Activated CD8-positive, alpha-beta T cell treated with anti-CD3 and anti-CD28 coated beads for 36 hours (primary cell): Measurements from ENCODE around the gene PACRG. TPM values are rescaled to one million over a fixed set of nuclear protein-coding genes. Genes with fewer than 3 reads are reported as not detected.

ENCODE experiments used
- ATAC-seq: fragments of 200-7000 bp; cut with Tn5 transposase; one replicate; pipeline ENCODE4 v1.10.0; 2021; ENCODE audit warnings: mild to moderate bottlenecking, moderate library complexity
- CTCF ChIA-PET: fragments of 350-600 bp; sonication (Branson Sonifier 250); formaldehyde crosslinking; loops from one replicate; lab custom pipeline; 2021; ENCODE audit warnings: antibody characterized with exemption; lab: Charles Lee
- POLR2A ChIA-PET: fragments of 350-600 bp; sonication (Branson Sonifier 250); formaldehyde crosslinking; loops from one replicate; lab custom pipeline; 2021; ENCODE audit warnings: antibody characterized with exemption; lab: Charles Lee
- DNase-seq: peaks from one replicate; pipeline ENCODE4 v3.0.0-alpha.2; 2020
- H3K27ac Mint-ChIP-seq: one replicate; pipeline ENCODE4 v1.8.0; 2021; ENCODE audit warnings: mild to moderate bottlenecking, mixed read lengths
- H3K27me3 Mint-ChIP-seq: one replicate; pipeline ENCODE4 v1.8.0; 2021; ENCODE audit warnings: mixed read lengths
- H3K36me3 Mint-ChIP-seq: one replicate; pipeline ENCODE4 v1.8.0; 2021; ENCODE audit warnings: low read depth, mixed read lengths
- H3K4me1 Mint-ChIP-seq: one replicate; pipeline ENCODE4 v1.8.0; 2021; ENCODE audit warnings: low read depth, mixed read lengths
- H3K4me3 Mint-ChIP-seq: one replicate; pipeline ENCODE4 v1.8.0; 2021; ENCODE audit warnings: mild to moderate bottlenecking, moderate library complexity, mixed read lengths
- H3K9me3 Mint-ChIP-seq: one replicate; pipeline ENCODE4 v1.8.0; 2021; ENCODE audit warnings: mixed read lengths
- CTCF ChIP-seq: fragments of 200-600 bp; IDR thresholded peaks from one replicate; pipeline ENCODE4 v1.8.0; 2022; ENCODE audit warnings: antibody characterized with exemption, mild to moderate bottlenecking
- intact Hi-C: fragments of 100-400 bp; cut with micrococcal nuclease; formaldehyde crosslinking; loops from one replicate; pipeline ENCODE4 v1.10.0; 2022
- total RNA-seq, 2 experiments: library from RNA; stranded (reverse); gene quantifications; one replicate each; pipeline ENCODE4 v1.2.3, GENCODE V29; 2021

Gene PACRG
- total RNA-seq, 2 experiments from 2014 or later, result not detected

- DNase-seq (no peak), ATAC-seq (no peak)
- no peak for TF ChIP-seq CTCF
- Mint-ChIP-seq H3K9me3 (no peaks in the 10 kb centered on the region), H3K36me3 (no peaks in the 10 kb centered on the region), H3K27me3 (no peaks in the 10 kb centered on the region), H3K4me1 (no peaks in the 10 kb centered on the region), H3K4me3 (no peak overlapping the region), H3K27ac (no peak overlapping the region)
- CTCF ChIA-PET, result no interaction called here
- intact Hi-C loops, result no loop called here
- POLR2A ChIA-PET, result no interaction called here
These were observed 26.8 kb upstream of the PACRG start for GRCh38 chr6:162700966-162701365.

- no peak overlapping the region for H3K4me3 Mint-ChIP-seq
These were observed 26.2 kb upstream of the PACRG start for GRCh38 chr6:162701551-162701950.

GRCh38 chr6:162702446-162702845, 25.3 kb upstream of the PACRG start:
- no peaks in the 10 kb centered on the region for H3K36me3 Mint-ChIP-seq
- ChIA-PET POLR2A (interaction anchor here (0.8 kb wide), 1 partner anchor 1309 kb away, joined by 3 read pairs; no protein-coding TSS in a partner anchor), CTCF (no interaction called here)
- TF ChIP-seq CTCF, result no peak
- no peak overlapping the region for H3K4me3 Mint-ChIP-seq
- ATAC-seq (no peak), DNase-seq (no peak)
- intact Hi-C loops, result no loop called here
- no peaks in the 10 kb centered on the region for H3K9me3 Mint-ChIP-seq
- H3K27ac Mint-ChIP-seq, result no peak overlapping the region
- no peaks in the 10 kb centered on the region for H3K4me1 Mint-ChIP-seq
- no peaks in the 10 kb centered on the region for H3K27me3 Mint-ChIP-seq

More at GRCh38 chr6:162701551-162701950, 26.2 kb upstream of the PACRG start:
- ChIA-PET CTCF (no interaction called here), POLR2A (no interaction called here)
- Mint-ChIP-seq H3K27me3 (no peaks in the 10 kb centered on the region), H3K36me3 (no peaks in the 10 kb centered on the region), H3K27ac (no peak overlapping the region), H3K9me3 (no peaks in the 10 kb centered on the region), H3K4me1 (no peaks in the 10 kb centered on the region)
- TF ChIP-seq CTCF, result no peak
- intact Hi-C loops, result no loop called here
- no peak for ATAC-seq
- DNase-seq, result no peak

GRCh38 chr6:162704001-162704400, 23.8 kb upstream of the PACRG start:
- intact Hi-C loops, result no loop called here
- ATAC-seq, result no peak
- DNase-seq, result no peak
- Mint-ChIP-seq H3K4me3 (no peak overlapping the region), H3K27me3 (no peaks in the 10 kb centered on the region), H3K27ac (no peak overlapping the region), H3K9me3 (no peaks in the 10 kb centered on the region), H3K4me1 (no peaks in the 10 kb centered on the region), H3K36me3 (no peaks in the 10 kb centered on the region)
- ChIA-PET POLR2A (no interaction called here), CTCF (no interaction called here)
- TF ChIP-seq CTCF, result no peak

- Mint-ChIP-seq H3K27ac (no peak overlapping the region), H3K36me3 (no peaks in the 10 kb centered on the region), H3K4me1 (no peaks in the 10 kb centered on the region), H3K9me3 (no peaks in the 10 kb centered on the region), H3K4me3 (no peak overlapping the region), H3K27me3 (no peaks in the 10 kb centered on the region)
- ChIA-PET POLR2A (no interaction called here), CTCF (no interaction called here)
- no peak for TF ChIP-seq CTCF
- DNase-seq (no peak), ATAC-seq (no peak)
- intact Hi-C loops, result no loop called here
These were observed 22.0 kb upstream of the PACRG start for GRCh38 chr6:162705736-162706135.
